H1 (cell line): ENCODE measurements around the gene PYY. TPM values are rescaled to one million over a fixed set of nuclear protein-coding genes. Genes with fewer than 3 reads are reported as not detected.

ENCODE experiments used
- ASH2L ChIP-seq: fragments of 200-600, 300-600 bp; sonication (generic); IDR thresholded peaks from one replicate; pipeline ENCODE4 v1.7.1; 2017; ENCODE audit warnings: low read length
- CBX5 ChIP-seq: fragments of 300-800, 300-1000 bp; sonication (generic); IDR thresholded peaks from 2 replicates; pipeline ENCODE4 v1.7.1; 2016; ENCODE audit warnings: antibody characterized with exemption, low read length, low read depth
- CHD2 ChIP-seq: IDR thresholded peaks from 2 replicates; pipeline ENCODE4 v1.6.1; 2012; ENCODE audit warnings: low read length, improper control_type of control experiment
- CREB1 ChIP-seq: IDR thresholded peaks from 2 replicates; pipeline ENCODE4 v1.6.1; 2012; ENCODE audit warnings: inconsistent platforms
- CTBP2 ChIP-seq: IDR thresholded peaks from 2 replicates; pipeline ENCODE4 v1.7.0; 2011; ENCODE audit warnings: borderline replicate concordance, mild to moderate bottlenecking, moderate library complexity, mixed read lengths, low read length; ENCODE audit not compliant: insufficient read depth, insufficient read length
- FOSL1 ChIP-seq: IDR thresholded peaks from 2 replicates; pipeline ENCODE4 v1.6.1; 2011; ENCODE audit warnings: mild to moderate bottlenecking, low read depth, low read length, moderate library complexity; ENCODE audit not compliant: insufficient read depth
- HDAC2 ChIP-seq, 2 experiments: fragments of 300-600 bp in 1 of 2; sonication (generic) in 1 of 2; IDR thresholded peaks; 2 replicates each; pipeline ENCODE4 v1.6.1; 2011 to 2012; ENCODE audit warnings: low read depth in 2 of 2, low read length in 2 of 2, mild to moderate bottlenecking in 2 of 2, moderate library complexity in 2 of 2, borderline replicate concordance in 1 of 2, inconsistent platforms in 1 of 2
- HDAC6 ChIP-seq: IDR thresholded peaks from one replicate; pipeline ENCODE4 v1.7.1; 2012; ENCODE audit warnings: low read depth, mild to moderate bottlenecking, inconsistent platforms, low read length, moderate library complexity
- JUN ChIP-seq: IDR thresholded peaks from 2 replicates; pipeline ENCODE4 v1.6.1; 2011; ENCODE audit warnings: low read depth, mild to moderate bottlenecking, improper control_type of control experiment, low read length
- KDM5A ChIP-seq: fragments of 200-600 bp; IDR thresholded peaks from 2 replicates; pipeline ENCODE4 v1.7.1; 2012; ENCODE audit warnings: mild to moderate bottlenecking, low read length, inconsistent platforms, mixed read lengths
- PHF8 ChIP-seq: fragments of 200-600 bp; sonication (generic); conservative IDR thresholded peaks from 2 replicates; pipeline ENCODE4 v1.7.1; 2012; ENCODE audit warnings: low read depth, mild to moderate bottlenecking, inconsistent platforms, low read length, moderate library complexity
- RBBP5 ChIP-seq: IDR thresholded peaks from 2 replicates; pipeline ENCODE4 v1.7.1; 2012; ENCODE audit warnings: low read depth, mild to moderate bottlenecking, inconsistent platforms, low read length, moderate library complexity, borderline replicate concordance
- SAP30 ChIP-seq: fragments of 300-600 bp; sonication (generic); IDR thresholded peaks from 2 replicates; pipeline ENCODE4 v1.7.1; 2012; ENCODE audit warnings: low read length, moderate library complexity, mild to moderate bottlenecking, inconsistent platforms; ENCODE audit not compliant: insufficient read depth, insufficient replicate concordance
- SP1 ChIP-seq: IDR thresholded peaks from 2 replicates; pipeline ENCODE4 v1.6.1; 2011; ENCODE audit warnings: low read depth, low read length
- SP4 ChIP-seq: IDR thresholded peaks from 2 replicates; pipeline ENCODE4 v1.6.1; 2012; ENCODE audit warnings: low read length, inconsistent platforms
- TAF1 ChIP-seq: IDR thresholded peaks from 2 replicates; pipeline ENCODE4 v1.6.1; 2011; ENCODE audit warnings: mild to moderate bottlenecking, low read depth, low read length
- TCF12 ChIP-seq: IDR thresholded peaks from 2 replicates; pipeline ENCODE4 v1.6.1; 2011; ENCODE audit warnings: low read depth, mild to moderate bottlenecking, low read length
- ZNF274 ChIP-seq: IDR thresholded peaks from 2 replicates; pipeline ENCODE4 v1.7.0; 2012; ENCODE audit warnings: low read length, borderline replicate concordance; ENCODE audit errors: extremely low read depth
- polyA plus RNA-seq, 7 experiments: library from polyadenylated mRNA; depleted of rRNA in 3 of 7; stranded (reverse) in 5 of 7; unstranded in 2 of 7; fragments of >200 nt in 5 of 7; fragments of 200-250 nt in 2 of 7; gene quantifications; 1 replicate in 5 of 7; 2 replicates in 1 of 7; 4 replicates in 1 of 7; pipeline versions ENCODE4 v1.2.1 to v1.2.3, GENCODE V29; 2011 to 2013; ENCODE audit warnings: missing spikeins in 2 of 7, mixed read lengths in 2 of 7
- total RNA-seq: library from RNA; stranded (reverse); fragmentation: NEBNext Ultra II Directional; extraction: Animal tissue kit (Norgen Biotek cat#: 25700); gene quantifications from 2 replicates; pipeline ENCODE4 v1.2.1, GENCODE V29; 2021
- TF ChIP-seq, protein P1 (sequence below): IDR thresholded peaks from 2 replicates; pipeline ENCODE4 v1.6.1; 2012; ENCODE audit warnings: inconsistent platforms
- TF ChIP-seq, protein P2 (sequence below): IDR thresholded peaks from 2 replicates; pipeline ENCODE4 v1.6.1; 2012; ENCODE audit warnings: inconsistent platforms
- TF ChIP-seq, protein P3 (sequence below): IDR thresholded peaks from 2 replicates; pipeline ENCODE4 v1.6.1; 2011; ENCODE audit warnings: low read depth, mild to moderate bottlenecking, low read length; ENCODE audit not compliant: insufficient read depth

The PYY gene
- total and polyA plus RNA-seq, 2 of the 8 experiments (the other 6 are each of a cell fraction or from before 2014, with no cell fraction given) = 0.93 to 3.4 TPM

DNA sequence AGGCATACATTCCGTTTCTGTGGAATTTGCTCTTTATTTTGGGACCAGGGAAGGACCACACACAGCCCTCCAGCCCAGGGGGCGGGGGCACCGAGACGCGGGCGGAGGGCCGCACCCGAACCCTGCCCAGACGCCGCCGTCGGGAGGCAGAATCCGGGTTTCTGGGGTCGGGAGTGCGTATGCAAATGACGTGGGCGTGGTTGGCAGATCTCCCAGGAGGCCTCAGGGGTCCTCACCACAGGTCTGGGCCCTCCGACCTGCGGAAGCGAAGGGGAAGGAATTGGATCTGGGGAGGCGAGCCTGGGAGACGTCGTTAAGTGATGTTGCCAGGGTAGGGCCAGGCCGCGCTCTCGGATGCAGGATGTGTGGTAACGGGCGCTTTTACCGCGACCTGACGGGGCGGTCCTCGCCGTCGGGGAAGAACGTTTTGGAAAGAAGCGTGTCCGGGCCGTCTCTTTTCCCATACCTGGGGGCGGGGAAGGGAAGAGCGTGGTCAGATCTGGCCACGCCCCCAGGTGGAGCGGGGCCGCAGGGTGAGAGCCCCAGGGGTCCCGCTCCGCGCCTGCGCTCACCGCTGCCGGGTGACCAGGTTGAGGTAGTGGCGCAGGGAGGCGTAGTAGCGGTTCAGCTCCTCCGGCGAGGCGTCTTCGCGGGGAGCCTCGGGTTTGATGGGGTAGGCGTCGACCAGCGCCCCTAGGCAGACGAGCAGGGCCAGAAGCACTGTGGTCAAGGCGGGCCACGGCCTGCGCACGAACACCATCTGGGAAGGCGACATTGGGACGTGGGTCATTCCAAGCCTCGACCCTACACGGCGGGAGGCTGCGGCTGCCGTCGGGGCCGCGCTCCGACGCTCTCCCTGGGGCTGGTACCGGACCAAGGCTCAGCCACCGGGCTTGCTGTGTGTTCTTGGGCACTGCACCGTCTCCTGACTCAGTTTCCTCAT, 745 bp downstream of the PYY start (continued):
- TF ChIP-seq RBBP5 = peak; percentile 71; the same call in 1 of the 2 replicates
- TF ChIP-seq TAF1 = peak; percentile 69
- TF ChIP-seq CREB1 = peak; percentile 46; the same call in 1 of the 2 replicates
- TF ChIP-seq, protein P1, sequence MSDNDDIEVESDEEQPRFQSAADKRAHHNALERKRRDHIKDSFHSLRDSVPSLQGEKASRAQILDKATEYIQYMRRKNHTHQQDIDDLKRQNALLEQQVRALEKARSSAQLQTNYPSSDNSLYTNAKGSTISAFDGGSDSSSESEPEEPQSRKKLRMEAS = peak; percentile 49
- no peak for TF ChIP-seq JUN
- TF ChIP-seq, protein P2, sequence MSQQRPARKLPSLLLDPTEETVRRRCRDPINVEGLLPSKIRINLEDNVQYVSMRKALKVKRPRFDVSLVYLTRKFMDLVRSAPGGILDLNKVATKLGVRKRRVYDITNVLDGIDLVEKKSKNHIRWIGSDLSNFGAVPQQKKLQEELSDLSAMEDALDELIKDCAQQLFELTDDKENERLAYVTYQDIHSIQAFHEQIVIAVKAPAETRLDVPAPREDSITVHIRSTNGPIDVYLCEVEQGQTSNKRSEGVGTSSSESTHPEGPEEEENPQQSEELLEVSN = peak; percentile 75
- TF ChIP-seq ASH2L = peak; percentile 83
- TF ChIP-seq HDAC6 = no peak
- 0 out of 2 replicates have a peak, but pooled peaks have one; percentile 9 for TF ChIP-seq CHD2
- no peak for TF ChIP-seq HDAC2 (IDR thresholded peaks at IDR 0.05; ENCODE audit: borderline replicate concordance in 1 of 2, low read depth in 2 of 2, low read length in 2 of 2)
- TF ChIP-seq, protein P3, sequence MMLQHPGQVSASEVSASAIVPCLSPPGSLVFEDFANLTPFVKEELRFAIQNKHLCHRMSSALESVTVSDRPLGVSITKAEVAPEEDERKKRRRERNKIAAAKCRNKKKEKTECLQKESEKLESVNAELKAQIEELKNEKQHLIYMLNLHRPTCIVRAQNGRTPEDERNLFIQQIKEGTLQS = no peak
- TF ChIP-seq CTBP2 = no peak
- 0 out of 2 replicates have a peak, but pooled peaks have one; percentile 4 for TF ChIP-seq TCF12
- TF ChIP-seq SAP30 = no peak
- no peak for TF ChIP-seq CBX5
- peak; percentile 86 for TF ChIP-seq PHF8
- no peak for TF ChIP-seq KDM5A
- peak; percentile 69; the same call in 1 of the 2 replicates for TF ChIP-seq SP1
- no peak for TF ChIP-seq SP4
- TF ChIP-seq FOSL1 = no peak
- no peak for TF ChIP-seq ZNF274
